Peyer's patch (tissue), 4 donors: ENCODE results near the gene TEKT4.

Source experiments
- POLR2A ChIP-seq, 2 donors: fragments of 450-650 bp; IDR thresholded peaks; one replicate each; pipeline ENCODE4 v1.5.1; 2017; ENCODE audit warnings: antibody characterized with exemption in 2 of 2, mild to moderate bottlenecking in 2 of 2, moderate library complexity in 2 of 2
- TF ChIP-seq, protein P1 (sequence below), 6 experiments: fragments of 450-650 bp in 4 of 6; fragments of 200-600 bp in 2 of 6; sonication (generic) in 1 of 6; IDR thresholded peaks; one replicate each; pipeline ENCODE4 v1.5.1; 2017 to 2019; ENCODE audit warnings: antibody characterized with exemption in 6 of 6, mild to moderate bottlenecking in 3 of 6, moderate library complexity in 1 of 6

GRCh38 chr2:94861308-94862152, 9.7 kb upstream of the TEKT4 start:
- TF ChIP-seq, protein P1, sequence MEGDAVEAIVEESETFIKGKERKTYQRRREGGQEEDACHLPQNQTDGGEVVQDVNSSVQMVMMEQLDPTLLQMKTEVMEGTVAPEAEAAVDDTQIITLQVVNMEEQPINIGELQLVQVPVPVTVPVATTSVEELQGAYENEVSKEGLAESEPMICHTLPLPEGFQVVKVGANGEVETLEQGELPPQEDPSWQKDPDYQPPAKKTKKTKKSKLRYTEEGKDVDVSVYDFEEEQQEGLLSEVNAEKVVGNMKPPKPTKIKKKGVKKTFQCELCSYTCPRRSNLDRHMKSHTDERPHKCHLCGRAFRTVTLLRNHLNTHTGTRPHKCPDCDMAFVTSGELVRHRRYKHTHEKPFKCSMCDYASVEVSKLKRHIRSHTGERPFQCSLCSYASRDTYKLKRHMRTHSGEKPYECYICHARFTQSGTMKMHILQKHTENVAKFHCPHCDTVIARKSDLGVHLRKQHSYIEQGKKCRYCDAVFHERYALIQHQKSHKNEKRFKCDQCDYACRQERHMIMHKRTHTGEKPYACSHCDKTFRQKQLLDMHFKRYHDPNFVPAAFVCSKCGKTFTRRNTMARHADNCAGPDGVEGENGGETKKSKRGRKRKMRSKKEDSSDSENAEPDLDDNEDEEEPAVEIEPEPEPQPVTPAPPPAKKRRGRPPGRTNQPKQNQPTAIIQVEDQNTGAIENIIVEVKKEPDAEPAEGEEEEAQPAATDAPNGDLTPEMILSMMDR (IDR thresholded peaks at IDR 0.05) = no peak
- TF ChIP-seq POLR2A (IDR thresholded peaks at IDR 0.05) = no peak
